ENCODE results near the gene CADM3.

DNA sequence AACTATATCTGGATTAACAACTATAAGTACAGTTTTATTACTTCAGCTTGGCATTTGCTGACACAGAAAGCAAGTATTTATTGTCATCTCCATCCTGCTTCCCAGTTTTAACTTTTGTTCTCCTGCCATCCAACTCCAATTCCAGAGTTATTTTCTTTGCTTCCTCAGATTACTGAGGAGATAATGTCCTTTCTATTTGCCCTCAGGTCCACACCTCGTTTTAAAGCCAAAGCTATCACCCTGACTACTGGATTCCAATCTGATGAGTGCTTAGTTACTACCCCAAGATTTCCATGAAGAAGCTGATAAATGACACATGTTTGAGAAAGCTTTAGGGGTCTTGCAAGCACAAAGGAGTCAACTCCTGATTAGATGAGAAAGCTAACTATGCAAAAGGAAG, 58.5 kb downstream of the CADM3 start:
- TF ChIP-seq, protein P1, sequence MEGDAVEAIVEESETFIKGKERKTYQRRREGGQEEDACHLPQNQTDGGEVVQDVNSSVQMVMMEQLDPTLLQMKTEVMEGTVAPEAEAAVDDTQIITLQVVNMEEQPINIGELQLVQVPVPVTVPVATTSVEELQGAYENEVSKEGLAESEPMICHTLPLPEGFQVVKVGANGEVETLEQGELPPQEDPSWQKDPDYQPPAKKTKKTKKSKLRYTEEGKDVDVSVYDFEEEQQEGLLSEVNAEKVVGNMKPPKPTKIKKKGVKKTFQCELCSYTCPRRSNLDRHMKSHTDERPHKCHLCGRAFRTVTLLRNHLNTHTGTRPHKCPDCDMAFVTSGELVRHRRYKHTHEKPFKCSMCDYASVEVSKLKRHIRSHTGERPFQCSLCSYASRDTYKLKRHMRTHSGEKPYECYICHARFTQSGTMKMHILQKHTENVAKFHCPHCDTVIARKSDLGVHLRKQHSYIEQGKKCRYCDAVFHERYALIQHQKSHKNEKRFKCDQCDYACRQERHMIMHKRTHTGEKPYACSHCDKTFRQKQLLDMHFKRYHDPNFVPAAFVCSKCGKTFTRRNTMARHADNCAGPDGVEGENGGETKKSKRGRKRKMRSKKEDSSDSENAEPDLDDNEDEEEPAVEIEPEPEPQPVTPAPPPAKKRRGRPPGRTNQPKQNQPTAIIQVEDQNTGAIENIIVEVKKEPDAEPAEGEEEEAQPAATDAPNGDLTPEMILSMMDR (IDR thresholded peaks at IDR 0.05), result no peak
- no peak for TF ChIP-seq POLR2A (IDR thresholded peaks at IDR 0.05)

Measured in adrenal gland (tissue), 5 donors.